VCaP (cell line): Measurements from ENCODE around the gene IFI27L1.

Experiments used
- H3K27ac ChIP-seq: fragments of 450-650 bp; 2 replicates; pipeline ENCODE4 v1.5.1; 2017
- CTCF ChIP-seq: fragments of 450-650 bp; conservative IDR thresholded peaks from 2 replicates; pipeline ENCODE4 v1.5.1; 2017; ENCODE audit warnings: mild to moderate bottlenecking, moderate library complexity

The IFI27L1 gene

GRCh38 chr14:94139006-94139405 is 57.9 kb downstream of the IFI27L1 start:
- H3K27ac ChIP-seq = no peak overlapping the region
- no peak for TF ChIP-seq CTCF

GRCh38 chr14:94139421-94139820 is 58.3 kb downstream of the IFI27L1 start:
- H3K27ac ChIP-seq = no peak overlapping the region
- TF ChIP-seq CTCF = no peak

GRCh38 chr14:94142247-94142646 is 61.1 kb downstream of the IFI27L1 start:
- no peak for TF ChIP-seq CTCF
- no peak overlapping the region for H3K27ac ChIP-seq

GRCh38 chr14:94142836-94143235 is 61.7 kb downstream of the IFI27L1 start:
- no peak for TF ChIP-seq CTCF
- no peak overlapping the region for H3K27ac ChIP-seq

GRCh38 chr14:94143239-94143638 is 62.1 kb downstream of the IFI27L1 start:
- no peak overlapping the region for H3K27ac ChIP-seq
- 0 out of 2 replicates have a peak, but pooled peaks have one; percentile 25 for TF ChIP-seq CTCF

GRCh38 chr14:94143711-94144110 is 62.6 kb downstream of the IFI27L1 start:
- no peak for TF ChIP-seq CTCF
- no peak overlapping the region for H3K27ac ChIP-seq

GRCh38 chr14:94144765-94145164 is 63.7 kb downstream of the IFI27L1 start:
- H3K27ac ChIP-seq = no peak overlapping the region
- no peak for TF ChIP-seq CTCF
